ENCODE results near the gene DSG3.

The DSG3 gene

GRCh38 chr18:31504455-31505147 lies 57.1 kb downstream of the DSG3 start:
- TF ChIP-seq NFIC (IDR thresholded peaks at IDR 0.05) (no peak), EP300 (IDR thresholded peaks at IDR 0.05; ENCODE audit: borderline replicate concordance) (no peak)

- no peak for TF ChIP-seq TAF1 (IDR thresholded peaks at IDR 0.05; ENCODE audit: low read depth)
- no peak for TF ChIP-seq TCF12 (IDR thresholded peaks at IDR 0.05; ENCODE audit: low read depth)
- no peak for TF ChIP-seq NFIC (IDR thresholded peaks at IDR 0.05)
- TF ChIP-seq REST (IDR thresholded peaks at IDR 0.05; ENCODE audit: low read depth) = no peak
Observed at GRCh38 chr18:31505156-31505555, 57.6 kb downstream of the DSG3 start.

GRCh38 chr18:31506024-31506742 lies 58.6 kb downstream of the DSG3 start:
- TF ChIP-seq RAD21 (IDR thresholded peaks at IDR 0.05; ENCODE audit: low read depth) = 0 out of 2 replicates have a peak, but pooled peaks have one; percentile 17
- no peak for TF ChIP-seq FOXM1 (IDR thresholded peaks at IDR 0.05; ENCODE audit: borderline replicate concordance, low read depth)

- TF ChIP-seq NFIC (IDR thresholded peaks at IDR 0.05) (0 out of 2 replicates have a peak, but pooled peaks have one; percentile 13), YY1 (IDR thresholded peaks at IDR 0.05; ENCODE audit: low read depth) (no peak)
Observed at GRCh38 chr18:31508781-31509180, 61.2 kb downstream of the DSG3 start.

GRCh38 chr18:31509571-31509970 lies 62.0 kb downstream of the DSG3 start:
- TF ChIP-seq REST (IDR thresholded peaks at IDR 0.05; ENCODE audit: low read depth) (no peak), NFIC (IDR thresholded peaks at IDR 0.05) (no peak), CREB1 (IDR thresholded peaks at IDR 0.05; ENCODE audit: low read depth) (no peak), TAF1 (IDR thresholded peaks at IDR 0.05; ENCODE audit: low read depth) (no peak), TEAD4 (IDR thresholded peaks at IDR 0.05) (no peak), CEBPB (IDR thresholded peaks at IDR 0.05) (no peak), MAX (IDR thresholded peaks at IDR 0.05) (no peak), ZBTB7A (IDR thresholded peaks at IDR 0.05; ENCODE audit: low read depth) (no peak), YY1 (IDR thresholded peaks at IDR 0.05; ENCODE audit: low read depth) (no peak), USF1 (IDR thresholded peaks at IDR 0.05) (no peak), FOXM1 (IDR thresholded peaks at IDR 0.05; ENCODE audit: borderline replicate concordance, low read depth) (no peak), EGR1 (IDR thresholded peaks at IDR 0.05) (no peak)

GRCh38 chr18:31510319-31510718 lies 62.8 kb downstream of the DSG3 start:
- no peak for TF ChIP-seq TCF12 (IDR thresholded peaks at IDR 0.05; ENCODE audit: low read depth)
- TF ChIP-seq EP300 (IDR thresholded peaks at IDR 0.05; ENCODE audit: borderline replicate concordance) = no peak
- no peak for TF ChIP-seq NFIC (IDR thresholded peaks at IDR 0.05)
- no peak for TF ChIP-seq ZBTB7A (IDR thresholded peaks at IDR 0.05; ENCODE audit: low read depth)
- TF ChIP-seq YY1 (IDR thresholded peaks at IDR 0.05; ENCODE audit: low read depth) = no peak
- TF ChIP-seq USF1 (IDR thresholded peaks at IDR 0.05) = no peak
- TF ChIP-seq FOXM1 (IDR thresholded peaks at IDR 0.05; ENCODE audit: borderline replicate concordance, low read depth) = no peak
- TF ChIP-seq RAD21 (IDR thresholded peaks at IDR 0.05; ENCODE audit: low read depth) = no peak
- no peak for TF ChIP-seq TEAD4 (IDR thresholded peaks at IDR 0.05)
- TF ChIP-seq REST (IDR thresholded peaks at IDR 0.05; ENCODE audit: low read depth) = no peak
- no peak for TF ChIP-seq EGR1 (IDR thresholded peaks at IDR 0.05)
- no peak for TF ChIP-seq MAX (IDR thresholded peaks at IDR 0.05)
- no peak for TF ChIP-seq CEBPB (IDR thresholded peaks at IDR 0.05)
- TF ChIP-seq CREB1 (IDR thresholded peaks at IDR 0.05; ENCODE audit: low read depth) = no peak
- TF ChIP-seq TAF1 (IDR thresholded peaks at IDR 0.05; ENCODE audit: low read depth) = no peak
